Measurements from ENCODE around the gene PLEKHJ1. TPM values are rescaled to one million over a fixed set of nuclear protein-coding genes. Genes with fewer than 3 reads are reported as not detected.

PLEKHJ1 gene
- 83.1 and 83.5 TPM in 2 replicates for total RNA-seq

GRCh38 chr19:2236314-2237050, at the start of gene PLEKHJ1, which contains the start of gene SF3A2:
PLEKHJ1 (minus strand) TSS chr19:2236329; CDS start chr19:2236248, 81 bp downstream.
SF3A2 (plus strand) TSS chr19:2236824; CDS start chr19:2243419, 6,595 bp downstream.

GRCh38 chr19:2282062-2282861, 46.1 kb upstream of the PLEKHJ1 start, which contains the start of gene PEAK3:
PEAK3 (minus strand) TSS chr19:2282175; CDS start chr19:2280931, 1,244 bp downstream.

GRCh38 chr19:2255982-2256685, 20.0 kb upstream of the PLEKHJ1 start, which contains the start of gene JSRP1:
JSRP1 (minus strand) TSS chr19:2256417; CDS start chr19:2255314, 1,103 bp downstream.

DNA sequence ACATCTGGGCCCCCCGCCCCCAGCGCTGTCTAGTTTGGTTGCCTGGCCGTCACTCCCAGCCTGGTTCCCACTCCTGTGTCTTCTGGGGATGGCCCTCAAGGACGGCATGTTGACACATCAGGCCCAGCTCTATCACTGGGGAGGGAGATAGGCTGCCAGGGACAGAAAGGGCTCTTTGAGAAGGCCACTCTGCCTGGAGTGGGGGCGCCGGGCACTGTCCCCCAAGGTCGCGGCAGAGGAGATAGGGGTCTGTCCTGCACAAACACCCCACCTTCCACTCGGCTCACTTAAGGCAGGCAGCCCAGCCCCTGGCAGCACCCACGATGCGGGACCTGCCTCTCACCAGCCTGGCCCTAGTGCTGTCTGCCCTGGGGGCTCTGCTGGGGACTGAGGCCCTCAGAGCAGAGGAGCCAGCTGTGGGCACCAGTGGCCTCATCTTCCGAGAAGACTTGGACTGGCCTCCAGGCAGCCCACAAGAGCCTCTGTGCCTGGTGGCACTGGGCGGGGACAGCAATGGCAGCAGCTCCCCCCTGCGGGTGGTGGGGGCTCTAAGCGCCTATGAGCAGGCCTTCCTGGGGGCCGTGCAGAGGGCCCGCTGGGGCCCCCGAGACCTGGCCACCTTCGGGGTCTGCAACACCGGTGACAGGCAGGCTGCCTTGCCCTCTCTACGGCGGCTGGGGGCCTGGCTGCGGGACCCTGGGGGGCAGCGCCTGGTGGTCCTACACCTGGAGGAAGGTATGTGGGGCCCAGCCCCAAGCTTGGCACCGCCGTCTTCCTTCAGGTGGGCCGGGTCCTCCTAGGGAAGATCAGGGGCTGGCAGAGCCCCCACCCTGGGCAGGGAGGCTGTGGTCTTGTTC, 13.1 kb upstream of the PLEKHJ1 start, which contains the start of gene AMH:
AMH (plus strand) TSS at position 314 of the 857 bp plus-strand sequence; CDS start at position 324, 10 bp downstream.

Other genes with a start within 250 kb of the PLEKHJ1 start
- 64.8 and 101 TPM in 2 replicates for gene BTBD2, start 220.6 kb downstream of the PLEKHJ1 start, total RNA-seq
- gene MKNK2, start 185.1 kb downstream of the PLEKHJ1 start, total RNA-seq = 348 and 384 TPM in 2 replicates
- 40.6 and 53.2 TPM in 2 replicates for gene MOB3A, start 140.0 kb downstream of the PLEKHJ1 start, total RNA-seq
- 4.3 and 4.4 TPM in 2 replicates for gene IZUMO4, start 139.4 kb downstream of the PLEKHJ1 start, total RNA-seq
- 81.8 and 94.4 TPM in 2 replicates for gene AP3D1, start 84.8 kb downstream of the PLEKHJ1 start, total RNA-seq
- gene DOT1L, start 72.4 kb downstream of the PLEKHJ1 start, total RNA-seq = 12.9 and 14.3 TPM in 2 replicates
- 35.6 and 65.5 TPM in 2 replicates for gene SF3A2, start 495 bp upstream of the PLEKHJ1 start, total RNA-seq
- gene AMH, start 13.0 kb upstream of the PLEKHJ1 start, total RNA-seq = 0.35 and 2.1 TPM in 2 replicates
- not detected in 2 replicates for gene JSRP1, start 20.1 kb upstream of the PLEKHJ1 start, total RNA-seq
- not detected in 2 replicates for gene PEAK3, start 45.8 kb upstream of the PLEKHJ1 start, total RNA-seq
- not detected in 2 replicates for gene LINGO3, start 71.8 kb upstream of the PLEKHJ1 start, total RNA-seq
- gene LSM7, start 92.3 kb upstream of the PLEKHJ1 start, total RNA-seq = 318 and 382 TPM in 2 replicates
- gene SPPL2B, start 92.4 kb upstream of the PLEKHJ1 start, total RNA-seq = 22.9 and 26.2 TPM in 2 replicates
- 0.05 TPM in 1 of 2 replicates, not detected in the other for gene TMPRSS9, start 123.9 kb upstream of the PLEKHJ1 start, total RNA-seq
- 85.9 and 108 TPM in 2 replicates for gene TIMM13, start 191.3 kb upstream of the PLEKHJ1 start, total RNA-seq
- gene LMNB2, start 220.6 kb upstream of the PLEKHJ1 start, total RNA-seq = 141 and 154 TPM in 2 replicates
- gene GADD45B, start 239.8 kb upstream of the PLEKHJ1 start, total RNA-seq = 25.6 and 32.0 TPM in 2 replicates

All from airway epithelial cell (primary cell).